Activated CD8-positive, alpha-beta T cell treated with anti-CD3 and anti-CD28 coated beads for 36 hours (primary cell): ENCODE results near the gene RPS6KA1. TPM values are rescaled to one million over a fixed set of nuclear protein-coding genes. Genes with fewer than 3 reads are reported as not detected.

Experiments
- ATAC-seq: fragments of 200-7000 bp; cut with Tn5 transposase; one replicate; pipeline ENCODE4 v1.10.0; 2021; ENCODE audit warnings: mild to moderate bottlenecking, moderate library complexity
- CTCF ChIA-PET: fragments of 350-600 bp; sonication (Branson Sonifier 250); formaldehyde crosslinking; loops from one replicate; lab custom pipeline; 2021; ENCODE audit warnings: antibody characterized with exemption; lab: Charles Lee
- POLR2A ChIA-PET: fragments of 350-600 bp; sonication (Branson Sonifier 250); formaldehyde crosslinking; loops from one replicate; lab custom pipeline; 2021; ENCODE audit warnings: antibody characterized with exemption; lab: Charles Lee
- DNase-seq: peaks from one replicate; pipeline ENCODE4 v3.0.0-alpha.2; 2020
- H3K27ac Mint-ChIP-seq: one replicate; pipeline ENCODE4 v1.8.0; 2021; ENCODE audit warnings: mild to moderate bottlenecking, mixed read lengths
- H3K27me3 Mint-ChIP-seq: one replicate; pipeline ENCODE4 v1.8.0; 2021; ENCODE audit warnings: mixed read lengths
- H3K36me3 Mint-ChIP-seq: one replicate; pipeline ENCODE4 v1.8.0; 2021; ENCODE audit warnings: low read depth, mixed read lengths
- H3K4me1 Mint-ChIP-seq: one replicate; pipeline ENCODE4 v1.8.0; 2021; ENCODE audit warnings: low read depth, mixed read lengths
- H3K4me3 Mint-ChIP-seq: one replicate; pipeline ENCODE4 v1.8.0; 2021; ENCODE audit warnings: mild to moderate bottlenecking, moderate library complexity, mixed read lengths
- H3K9me3 Mint-ChIP-seq: one replicate; pipeline ENCODE4 v1.8.0; 2021; ENCODE audit warnings: mixed read lengths
- CTCF ChIP-seq: fragments of 200-600 bp; IDR thresholded peaks from one replicate; pipeline ENCODE4 v1.8.0; 2022; ENCODE audit warnings: antibody characterized with exemption, mild to moderate bottlenecking
- intact Hi-C: fragments of 100-400 bp; cut with micrococcal nuclease; formaldehyde crosslinking; loops from one replicate; pipeline ENCODE4 v1.10.0; 2022
- total RNA-seq, 2 experiments: library from RNA; stranded (reverse); gene quantifications; one replicate each; pipeline ENCODE4 v1.2.3, GENCODE V29; 2021

RPS6KA1 gene
- total RNA-seq, 2 experiments from 2014 or later, result 139 TPM

- ChIA-PET POLR2A (interaction anchor here (1.0 to 1.4 kb wide), 4 partner anchors 10 to 16 kb away, joined by 3 to 7 read pairs (median 4); no protein-coding TSS in a partner anchor), CTCF (interaction anchor here (0.9 to 2.8 kb wide), 5 partner anchors 17 to 27 kb away, joined by 3 to 16 read pairs (median 3); no protein-coding TSS in a partner anchor)
- H3K4me1 Mint-ChIP-seq, result no peaks in the 10 kb centered on the region
- DNase-seq (no peak), ATAC-seq (no peak)
- H3K36me3 Mint-ChIP-seq, result no peaks in the 10 kb centered on the region
- H3K27ac Mint-ChIP-seq, result no peak overlapping the region
- H3K9me3 Mint-ChIP-seq, result no peaks in the 10 kb centered on the region
- H3K4me3 Mint-ChIP-seq, result no peak overlapping the region
- intact Hi-C loops, result no loop called here
- no peak for TF ChIP-seq CTCF
- H3K27me3 Mint-ChIP-seq, result no peaks in the 10 kb centered on the region
Observed at GRCh38 chr1:26516987-26517765, 12.4 kb upstream of the RPS6KA1 start.

- ATAC-seq (no peak), DNase-seq (no peak)
- ChIA-PET POLR2A (interaction anchor here (1.0 to 1.4 kb wide), 3 partner anchors 10 to 17 kb away, joined by 3 to 7 read pairs (median 4); no protein-coding TSS in a partner anchor), CTCF (interaction anchor here (0.9 to 2.8 kb wide), 4 partner anchors 18 to 27 kb away, joined by 3 to 16 read pairs (median 3); no protein-coding TSS in a partner anchor)
- H3K9me3 Mint-ChIP-seq, result no peaks in the 10 kb centered on the region
- no peak overlapping the region for H3K27ac Mint-ChIP-seq
- intact Hi-C loops, result no loop called here
- TF ChIP-seq CTCF, result no peak
- H3K27me3 Mint-ChIP-seq, result no peaks in the 10 kb centered on the region
- no peaks in the 10 kb centered on the region for H3K4me1 Mint-ChIP-seq
- H3K36me3 Mint-ChIP-seq, result no peaks in the 10 kb centered on the region
- no peak overlapping the region for H3K4me3 Mint-ChIP-seq
Observed at GRCh38 chr1:26517766-26518049, 11.9 kb upstream of the RPS6KA1 start.

DNA sequence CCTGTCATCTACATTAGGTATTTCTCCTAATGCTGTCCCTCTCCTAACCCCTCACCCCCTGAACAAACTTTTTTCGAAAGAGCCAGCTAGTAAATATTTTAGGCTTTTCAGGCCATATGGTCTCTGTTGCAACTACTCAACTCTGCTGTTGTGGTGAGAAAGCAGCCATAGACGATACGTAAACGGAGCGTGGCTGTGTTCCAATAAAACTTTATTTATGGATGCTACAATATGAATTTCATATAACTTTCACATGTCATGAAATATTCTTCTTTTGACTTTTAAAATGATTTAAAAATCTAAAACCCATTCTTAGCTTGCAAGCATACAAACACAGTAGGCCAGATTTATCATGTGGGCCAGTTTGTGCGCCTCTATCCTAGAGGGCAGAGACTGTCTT, 11.2 kb upstream of the RPS6KA1 start:
- Mint-ChIP-seq H3K27ac (no peak overlapping the region), H3K27me3 (no peaks in the 10 kb centered on the region), H3K9me3 (no peaks in the 10 kb centered on the region), H3K4me1 (no peaks in the 10 kb centered on the region), H3K36me3 (no peaks in the 10 kb centered on the region), H3K4me3 (no peak overlapping the region)
- ATAC-seq, result no peak
- CTCF ChIA-PET, result interaction anchor here (0.9 to 2.8 kb wide), 3 partner anchors 19 to 23 kb away, joined by 3 to 16 read pairs (median 3); no protein-coding TSS in a partner anchor
- TF ChIP-seq CTCF, result no peak
- no peak for DNase-seq
- intact Hi-C loops, result no loop called here
- POLR2A ChIA-PET, result interaction anchor here (1.0 to 1.3 kb wide), 2 partner anchors 11 to 17 kb away, joined by 3 to 4 read pairs; no protein-coding TSS in a partner anchor

DNA sequence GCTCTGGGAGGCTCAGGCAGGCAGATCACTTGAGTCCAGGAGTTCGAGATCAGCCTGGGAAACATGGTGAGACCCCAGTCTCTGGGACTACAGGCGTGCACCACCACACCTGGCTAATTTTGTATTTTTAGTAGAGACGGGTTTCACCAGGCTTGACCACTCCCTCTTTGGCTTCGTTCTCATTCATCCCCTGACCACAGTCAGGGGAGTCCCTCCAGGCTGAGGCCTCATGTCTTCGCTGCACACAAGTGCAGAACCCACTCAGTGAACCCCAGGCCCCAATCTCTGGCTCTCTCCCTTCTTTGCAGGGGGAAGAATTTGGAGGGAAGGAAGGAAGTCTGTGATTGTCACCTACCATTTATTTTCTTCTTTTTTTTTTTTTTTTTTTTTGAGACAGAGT, 9.2 kb upstream of the RPS6KA1 start:
- ATAC-seq (no peak), DNase-seq (no peak)
- no peaks in the 10 kb centered on the region for H3K36me3 Mint-ChIP-seq
- H3K27ac Mint-ChIP-seq, result no peak overlapping the region
- peaks cover 2% of the 10 kb centered on the region for H3K27me3 Mint-ChIP-seq
- H3K4me1 Mint-ChIP-seq, result no peaks in the 10 kb centered on the region
- intact Hi-C loops, result no loop called here
- ChIA-PET CTCF (no interaction called here), POLR2A (no interaction called here)
- no peak for TF ChIP-seq CTCF
- H3K9me3 Mint-ChIP-seq, result no peaks in the 10 kb centered on the region
- H3K4me3 Mint-ChIP-seq, result no peak overlapping the region

- ChIA-PET POLR2A (interaction anchor here (0.5 to 2.0 kb wide), 2 partner anchors 21 to 199 kb away, joined by 3 to 6 read pairs; no protein-coding TSS in a partner anchor), CTCF (interaction anchor here (2.7 kb wide), 1 partner anchor 17 kb away, joined by 10 read pairs; no protein-coding TSS in a partner anchor)
- no peaks in the 10 kb centered on the region for H3K4me1 Mint-ChIP-seq
- no peak overlapping the region for H3K27ac Mint-ChIP-seq
- H3K4me3 Mint-ChIP-seq, result no peak overlapping the region
- ATAC-seq (no peak), DNase-seq (no peak)
- TF ChIP-seq CTCF, result no peak
- no peaks in the 10 kb centered on the region for H3K36me3 Mint-ChIP-seq
- peaks cover 2% of the 10 kb centered on the region for H3K27me3 Mint-ChIP-seq
- H3K9me3 Mint-ChIP-seq, result no peaks in the 10 kb centered on the region
- intact Hi-C loops, result no loop called here
Observed at GRCh38 chr1:26521669-26522030, 7.9 kb upstream of the RPS6KA1 start.
